HepG2 (cell line): ENCODE measurements around the gene HNRNPA1L2. TPM values are rescaled to one million over a fixed set of nuclear protein-coding genes. Genes with fewer than 3 reads are reported as not detected.

Experiments
- CAMTA2 ChIP-seq: sonication (generic); formaldehyde crosslinking; IDR thresholded peaks from 2 replicates; pipeline ENCODE4 v1.4.0; 2020; ENCODE audit warnings: mild to moderate bottlenecking, missing genetic modification reagents, borderline replicate concordance
- FOSL2 ChIP-seq: sonication (generic); formaldehyde crosslinking; IDR thresholded peaks from 2 replicates; pipeline ENCODE4 v1.4.0; 2020; ENCODE audit warnings: missing genetic modification reagents
- GATA4 ChIP-seq: sonication (generic); IDR thresholded peaks from 2 replicates; pipeline ENCODE4 v1.6.1; 2016; ENCODE audit warnings: antibody characterized with exemption, low read depth, borderline replicate concordance
- GTF3A ChIP-seq: sonication (generic); formaldehyde crosslinking; conservative IDR thresholded peaks from 2 replicates; pipeline ENCODE4 v1.4.0; 2020; ENCODE audit warnings: mild to moderate bottlenecking, missing genetic modification reagents
- HCFC1 ChIP-seq: fragments of 150-350 bp; IDR thresholded peaks from 2 replicates; pipeline ENCODE4 v1.6.1; 2014; ENCODE audit warnings: low read depth, low read length
- NFE2 ChIP-seq: sonication (generic); formaldehyde crosslinking; IDR thresholded peaks from 2 replicates; pipeline ENCODE4 v1.4.0; 2020; ENCODE audit warnings: missing genetic modification reagents
- NFYB ChIP-seq: sonication (generic); formaldehyde crosslinking; IDR thresholded peaks from 2 replicates; pipeline ENCODE4 v1.4.0; 2020; ENCODE audit warnings: missing genetic modification reagents
- PAF1 ChIP-seq: IDR thresholded peaks from 2 replicates; pipeline ENCODE4 v1.6.1; 2016; ENCODE audit warnings: missing genetic modification reagents, missing compliant biosample characterization
- SKI ChIP-seq: fragments of 450-650 bp; IDR thresholded peaks from one replicate; pipeline ENCODE4 v1.6.1; 2018; ENCODE audit warnings: mild to moderate bottlenecking; ENCODE audit not compliant: partially characterized antibody
- SRF ChIP-seq: IDR thresholded peaks from 2 replicates; pipeline ENCODE4 v1.6.1; 2011; ENCODE audit warnings: mild to moderate bottlenecking, low read depth, low read length, moderate library complexity
- ZNF558 ChIP-seq: sonication (generic); formaldehyde crosslinking; IDR thresholded peaks from 2 replicates; pipeline ENCODE4 v1.9.0; 2022; ENCODE audit warnings: mild to moderate bottlenecking, missing genetic modification reagents, borderline replicate concordance
- ZNF816 ChIP-seq: sonication (generic); formaldehyde crosslinking; IDR thresholded peaks from 2 replicates; pipeline ENCODE4 v1.8.0; 2022; ENCODE audit warnings: missing genetic modification reagents, mild to moderate bottlenecking, borderline replicate concordance
- polyA plus RNA-seq, 8 experiments: library from polyadenylated mRNA; depleted of rRNA in 3 of 8; stranded (reverse) in 7 of 8; unstranded in 1 of 8; fragments of >200 nt; fragmentation: Illumina TruSeq in 4 of 8; extraction: Trizol in 4 of 8; gene quantifications; 2 replicates each; pipeline versions ENCODE4 v1.2.1 to v1.2.3, GENCODE V29; 2011 to 2016; ENCODE audit warnings: low read depth in 4 of 8, missing spikeins in 1 of 8, mixed read lengths in 1 of 8; ENCODE audit not compliant: insufficient read depth in 1 of 8
- total RNA-seq, 5 experiments: library from RNA; depleted of rRNA; stranded (reverse); fragments of >200 nt; fragmentation: Illumina TruSeq; extraction: Trizol; gene quantifications; 2 replicates each; pipeline ENCODE4 v1.2.3, GENCODE V29; 2016; ENCODE audit warnings: low read depth in 1 of 5
- TF ChIP-seq, protein P1 (sequence below), 2 experiments: sonication (generic) in 1 of 2; formaldehyde crosslinking in 1 of 2; IDR thresholded peaks; 2 replicates each; pipeline versions ENCODE4 v1.6.1 to v1.9.0; 2014 to 2022; ENCODE audit warnings: antibody characterized with exemption in 1 of 2, borderline replicate concordance in 1 of 2, inconsistent platforms in 1 of 2, low read depth in 1 of 2, missing genetic modification reagents in 1 of 2
- TF ChIP-seq, protein P2 (sequence below): sonication (generic); formaldehyde crosslinking; IDR thresholded peaks from 2 replicates; pipeline ENCODE4 v1.5.0; 2020; ENCODE audit warnings: mild to moderate bottlenecking, missing genetic modification reagents
- TF ChIP-seq, protein P3 (sequence below): sonication (generic); formaldehyde crosslinking; IDR thresholded peaks from 2 replicates; pipeline ENCODE4 v1.8.1; 2023; ENCODE audit warnings: mild to moderate bottlenecking, missing genetic modification reagents, borderline replicate concordance
- TF ChIP-seq, protein P4 (sequence below): sonication (generic); formaldehyde crosslinking; IDR thresholded peaks from 2 replicates; pipeline ENCODE4 v1.4.0; 2020; ENCODE audit warnings: missing genetic modification reagents
- TF ChIP-seq, protein P5 (sequence below): sonication (generic); formaldehyde crosslinking; IDR thresholded peaks from 2 replicates; pipeline ENCODE4 v1.5.0; 2020; ENCODE audit warnings: missing genetic modification reagents

The HNRNPA1L2 gene
- total and polyA plus RNA-seq, 2 of the 13 experiments (the other 11 are each of a cell fraction or from before 2014, with no cell fraction given), result 3.6 to 7.1 TPM

DNA sequence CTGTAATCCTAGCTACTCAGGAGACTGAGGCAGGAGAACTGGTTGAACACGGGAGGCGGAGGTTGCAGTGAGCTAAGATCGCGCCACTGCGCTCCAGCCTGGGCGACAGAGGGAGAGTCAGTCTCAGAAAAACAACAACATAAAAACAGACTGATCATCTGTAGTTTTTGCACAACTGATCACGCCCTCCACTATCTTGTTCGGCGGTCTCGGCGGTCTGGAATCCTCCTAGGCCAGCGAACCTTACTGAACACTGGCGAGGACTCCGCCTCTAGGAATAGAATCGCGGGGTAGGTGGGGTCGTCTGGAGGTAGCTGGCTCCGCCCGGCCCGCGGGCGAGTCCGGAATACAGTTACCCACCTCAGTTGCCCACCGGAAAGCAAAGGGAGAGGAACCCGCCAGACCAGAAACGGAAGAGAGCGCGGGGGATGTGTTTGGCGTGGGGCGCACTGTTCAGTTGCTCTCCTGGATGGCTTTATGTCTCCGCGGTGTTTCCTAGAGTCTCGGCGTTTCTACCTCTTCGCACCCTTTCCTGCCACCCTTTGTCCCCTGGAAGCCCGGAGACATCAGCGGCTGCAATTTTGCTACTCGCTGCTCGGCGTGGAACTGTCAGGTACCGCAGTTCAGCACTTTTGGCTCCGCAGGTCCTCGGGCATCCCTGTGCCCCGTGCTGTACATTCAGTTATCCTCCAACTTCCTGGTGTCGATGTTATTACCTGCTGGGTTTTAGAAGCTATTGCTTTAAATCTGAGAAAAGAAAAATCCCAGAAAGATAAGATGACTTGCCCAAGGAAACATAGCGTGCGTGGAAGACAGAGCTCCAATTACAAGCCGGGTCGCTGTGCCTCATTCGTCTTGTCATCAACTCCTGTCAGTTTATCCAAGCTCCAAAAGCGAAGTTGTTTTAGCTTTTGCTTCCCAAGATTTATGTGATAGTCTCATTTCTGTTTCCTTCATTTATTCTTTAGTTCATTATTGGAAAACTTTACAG, 24.9 kb upstream of the HNRNPA1L2 start (continued):
- TF ChIP-seq SRF, result peak; percentile 67; the same call in 1 of the 2 replicates
- TF ChIP-seq, protein P1, sequence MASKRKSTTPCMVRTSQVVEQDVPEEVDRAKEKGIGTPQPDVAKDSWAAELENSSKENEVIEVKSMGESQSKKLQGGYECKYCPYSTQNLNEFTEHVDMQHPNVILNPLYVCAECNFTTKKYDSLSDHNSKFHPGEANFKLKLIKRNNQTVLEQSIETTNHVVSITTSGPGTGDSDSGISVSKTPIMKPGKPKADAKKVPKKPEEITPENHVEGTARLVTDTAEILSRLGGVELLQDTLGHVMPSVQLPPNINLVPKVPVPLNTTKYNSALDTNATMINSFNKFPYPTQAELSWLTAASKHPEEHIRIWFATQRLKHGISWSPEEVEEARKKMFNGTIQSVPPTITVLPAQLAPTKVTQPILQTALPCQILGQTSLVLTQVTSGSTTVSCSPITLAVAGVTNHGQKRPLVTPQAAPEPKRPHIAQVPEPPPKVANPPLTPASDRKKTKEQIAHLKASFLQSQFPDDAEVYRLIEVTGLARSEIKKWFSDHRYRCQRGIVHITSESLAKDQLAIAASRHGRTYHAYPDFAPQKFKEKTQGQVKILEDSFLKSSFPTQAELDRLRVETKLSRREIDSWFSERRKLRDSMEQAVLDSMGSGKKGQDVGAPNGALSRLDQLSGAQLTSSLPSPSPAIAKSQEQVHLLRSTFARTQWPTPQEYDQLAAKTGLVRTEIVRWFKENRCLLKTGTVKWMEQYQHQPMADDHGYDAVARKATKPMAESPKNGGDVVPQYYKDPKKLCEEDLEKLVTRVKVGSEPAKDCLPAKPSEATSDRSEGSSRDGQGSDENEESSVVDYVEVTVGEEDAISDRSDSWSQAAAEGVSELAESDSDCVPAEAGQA (IDR thresholded peaks at IDR 0.05; ENCODE audit: low read depth), result peak; percentile 85
- TF ChIP-seq, protein P1 (CRISPR knock-in tag; IDR thresholded peaks at IDR 0.05; ENCODE audit: borderline replicate concordance), result no peak
- TF ChIP-seq NFE2 (CRISPR knock-in tag), result no peak
- TF ChIP-seq, protein P2, sequence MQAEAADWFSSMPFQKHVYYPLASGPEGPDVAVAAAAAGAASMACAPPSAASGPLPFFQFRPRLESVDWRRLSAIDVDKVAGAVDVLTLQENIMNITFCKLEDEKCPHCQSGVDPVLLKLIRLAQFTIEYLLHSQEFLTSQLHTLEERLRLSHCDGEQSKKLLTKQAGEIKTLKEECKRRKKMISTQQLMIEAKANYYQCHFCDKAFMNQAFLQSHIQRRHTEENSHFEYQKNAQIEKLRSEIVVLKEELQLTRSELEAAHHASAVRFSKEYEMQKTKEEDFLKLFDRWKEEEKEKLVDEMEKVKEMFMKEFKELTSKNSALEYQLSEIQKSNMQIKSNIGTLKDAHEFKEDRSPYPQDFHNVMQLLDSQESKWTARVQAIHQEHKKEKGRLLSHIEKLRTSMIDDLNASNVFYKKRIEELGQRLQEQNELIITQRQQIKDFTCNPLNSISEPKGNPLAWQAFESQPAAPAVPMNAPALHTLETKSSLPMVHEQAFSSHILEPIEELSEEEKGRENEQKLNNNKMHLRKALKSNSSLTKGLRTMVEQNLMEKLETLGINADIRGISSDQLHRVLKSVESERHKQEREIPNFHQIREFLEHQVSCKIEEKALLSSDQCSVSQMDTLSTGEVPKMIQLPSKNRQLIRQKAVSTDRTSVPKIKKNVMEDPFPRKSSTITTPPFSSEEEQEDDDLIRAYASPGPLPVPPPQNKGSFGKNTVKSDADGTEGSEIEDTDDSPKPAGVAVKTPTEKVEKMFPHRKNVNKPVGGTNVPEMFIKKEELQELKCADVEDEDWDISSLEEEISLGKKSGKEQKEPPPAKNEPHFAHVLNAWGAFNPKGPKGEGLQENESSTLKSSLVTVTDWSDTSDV, result no peak
- TF ChIP-seq, protein P3, sequence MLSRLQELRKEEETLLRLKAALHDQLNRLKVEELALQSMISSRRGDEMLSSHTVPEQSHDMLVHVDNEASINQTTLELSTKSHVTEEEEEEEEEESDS (CRISPR knock-in tag), result no peak
- TF ChIP-seq GTF3A (CRISPR knock-in tag), result no peak
- TF ChIP-seq PAF1 (CRISPR knock-in tag), result no peak
- no peak for TF ChIP-seq CAMTA2 (CRISPR knock-in tag)
- no peak for TF ChIP-seq NFYB (CRISPR knock-in tag)
- no peak for TF ChIP-seq ZNF816 (CRISPR knock-in tag)
- TF ChIP-seq HCFC1, result peak; percentile 77
- 0 out of 2 replicates have a peak, but pooled peaks have one; percentile 22 for TF ChIP-seq GATA4
- peak; percentile 47; the same call in 1 of the 2 replicates for TF ChIP-seq ZNF558 (CRISPR knock-in tag)
- peak; percentile 48 for TF ChIP-seq SKI
- peak; percentile 49 for TF ChIP-seq FOSL2 (CRISPR knock-in tag)
- TF ChIP-seq, protein P4, sequence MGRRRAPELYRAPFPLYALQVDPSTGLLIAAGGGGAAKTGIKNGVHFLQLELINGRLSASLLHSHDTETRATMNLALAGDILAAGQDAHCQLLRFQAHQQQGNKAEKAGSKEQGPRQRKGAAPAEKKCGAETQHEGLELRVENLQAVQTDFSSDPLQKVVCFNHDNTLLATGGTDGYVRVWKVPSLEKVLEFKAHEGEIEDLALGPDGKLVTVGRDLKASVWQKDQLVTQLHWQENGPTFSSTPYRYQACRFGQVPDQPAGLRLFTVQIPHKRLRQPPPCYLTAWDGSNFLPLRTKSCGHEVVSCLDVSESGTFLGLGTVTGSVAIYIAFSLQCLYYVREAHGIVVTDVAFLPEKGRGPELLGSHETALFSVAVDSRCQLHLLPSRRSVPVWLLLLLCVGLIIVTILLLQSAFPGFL (CRISPR knock-in tag), result no peak
- TF ChIP-seq, protein P5, sequence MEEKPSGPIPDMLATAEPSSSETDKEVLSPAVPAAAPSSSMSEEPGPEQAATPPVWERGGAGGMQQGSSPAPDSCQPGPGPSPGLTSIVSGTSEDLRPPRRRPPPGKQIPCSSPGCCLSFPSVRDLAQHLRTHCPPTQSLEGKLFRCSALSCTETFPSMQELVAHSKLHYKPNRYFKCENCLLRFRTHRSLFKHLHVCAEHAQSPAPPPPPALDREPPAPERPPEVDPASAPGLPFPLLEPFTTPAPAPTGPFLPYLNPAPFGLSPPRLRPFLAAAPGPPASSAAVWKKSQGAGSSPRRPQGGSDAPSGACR, result peak; percentile 67; the same call in 1 of the 2 replicates
